GM21423 (cell line): ENCODE data around the gene GOLGA1.

ENCODE experiments used
- ATAC-seq: cut with Tn5 transposase; IDR thresholded peaks from one replicate; pipeline ENCODE4 v1.9.1; 2021; ENCODE audit warnings: mild to moderate bottlenecking, moderate library complexity; ENCODE audit not compliant: unreplicated experiment

GOLGA1 gene

GRCh38 chr9:124885551-124885950, 55.3 kb downstream of the GOLGA1 start:
- no peak for ATAC-seq

- ATAC-seq, result no peak
Observed at GRCh38 chr9:124884376-124884775, 56.5 kb downstream of the GOLGA1 start.

DNA sequence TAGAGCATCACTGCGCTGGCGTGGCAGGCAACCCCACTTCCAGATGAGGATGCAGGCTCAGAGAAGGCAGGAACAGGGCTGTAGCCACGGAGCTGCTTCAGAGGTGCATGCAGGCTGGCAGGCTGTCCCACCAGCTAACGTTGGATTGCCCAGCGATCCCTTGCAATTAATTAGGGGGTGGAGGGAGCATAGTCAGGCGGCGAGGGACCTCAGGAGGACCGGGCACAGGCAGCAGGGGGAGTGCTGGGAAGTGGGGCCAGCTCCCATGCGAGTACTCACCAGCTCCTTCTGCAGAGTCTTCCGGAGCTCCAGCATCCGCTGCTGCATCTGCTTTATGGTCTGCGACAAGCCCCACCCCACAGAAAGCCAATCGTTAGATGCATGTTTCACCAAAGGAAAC, 58.7 kb downstream of the GOLGA1 start:
- ATAC-seq, result no peak

DNA sequence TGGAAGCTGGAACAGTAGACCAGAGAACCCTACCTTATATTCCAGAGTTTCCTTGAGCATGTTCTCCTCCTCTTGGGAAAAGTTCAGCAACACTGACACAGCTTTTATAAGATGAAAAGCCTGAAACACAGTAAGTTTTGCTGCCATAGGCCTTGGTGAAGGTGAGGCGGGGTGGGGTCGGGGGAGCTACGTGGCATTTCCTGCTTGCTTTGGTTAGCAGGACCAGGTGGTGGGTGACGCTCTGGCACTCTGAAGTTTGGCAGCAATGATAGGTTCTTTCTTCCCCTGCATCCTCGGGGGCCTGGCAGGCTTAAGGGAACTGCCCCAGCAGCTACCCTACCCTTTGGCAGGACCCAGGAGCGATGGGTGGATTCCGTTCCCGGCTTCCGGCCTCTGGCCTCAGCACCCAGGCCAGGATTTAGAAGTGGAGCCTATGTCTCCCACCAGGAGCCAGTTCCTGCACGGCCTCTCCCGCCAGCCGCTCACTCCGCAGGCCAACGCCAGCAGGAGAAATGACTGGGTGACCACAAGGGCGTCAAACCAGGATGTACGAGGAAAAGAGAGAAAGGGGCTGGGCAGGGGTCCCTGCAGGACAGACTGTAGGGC, 59.6 kb downstream of the GOLGA1 start:
- ATAC-seq, result no peak

GRCh38 chr9:124880501-124880900, 60.4 kb downstream of the GOLGA1 start:
- no peak for ATAC-seq

DNA sequence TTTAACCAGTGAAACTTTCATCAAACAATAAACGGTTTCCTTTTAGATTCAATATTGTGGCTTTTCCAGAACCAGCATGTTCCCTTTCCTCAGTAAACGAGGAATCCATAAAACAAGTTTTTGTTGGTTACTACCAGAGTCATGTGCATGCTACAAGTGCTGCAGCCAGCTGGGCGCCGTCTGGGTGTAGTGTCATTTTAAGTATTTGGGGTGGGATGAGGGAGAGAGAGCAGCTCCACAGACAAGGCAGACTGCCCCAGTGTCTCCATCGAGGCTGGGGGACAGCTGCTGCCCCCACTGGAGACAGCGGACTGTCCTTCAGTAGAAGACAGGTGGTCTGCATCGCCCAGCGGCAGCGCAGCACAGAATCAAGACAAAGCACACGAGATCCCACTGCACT, 61.7 kb downstream of the GOLGA1 start:
- ATAC-seq, result no peak

- ATAC-seq, result no peak
Observed at GRCh38 chr9:124878518-124878917, 62.4 kb downstream of the GOLGA1 start.

GRCh38 chr9:124878021-124878420, 62.9 kb downstream of the GOLGA1 start:
- no peak for ATAC-seq

GRCh38 chr9:124877021-124877782, 63.7 kb downstream of the GOLGA1 start:
- ATAC-seq, result no peak

DNA sequence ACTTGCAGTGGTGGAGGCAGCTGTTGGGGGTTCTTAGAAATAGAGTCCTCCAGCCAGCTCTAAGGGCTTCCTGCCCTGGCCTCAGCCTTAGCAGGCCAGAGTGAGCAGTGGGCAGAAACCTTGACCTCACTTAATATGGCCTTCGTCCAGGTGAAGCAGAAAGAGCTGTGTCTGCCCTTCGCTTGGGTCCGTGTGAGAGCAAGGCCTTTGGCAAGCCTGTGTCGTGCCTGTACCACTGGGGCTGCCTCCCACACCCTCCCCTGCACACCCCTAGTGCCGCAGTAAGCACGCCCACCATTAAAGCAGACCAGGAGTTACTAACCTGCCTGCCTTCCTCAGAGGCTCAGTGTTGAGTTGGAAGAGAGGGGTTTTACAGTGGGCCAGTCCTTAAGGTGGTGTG, 65.4 kb downstream of the GOLGA1 start:
- no peak for ATAC-seq

GRCh38 chr9:124873664-124874063, 67.2 kb downstream of the GOLGA1 start:
- no peak for ATAC-seq

GRCh38 chr9:124871156-124871561, 69.7 kb downstream of the GOLGA1 start:
- ATAC-seq, result no peak

GRCh38 chr9:124870723-124871122, 70.2 kb downstream of the GOLGA1 start:
- no peak for ATAC-seq

DNA sequence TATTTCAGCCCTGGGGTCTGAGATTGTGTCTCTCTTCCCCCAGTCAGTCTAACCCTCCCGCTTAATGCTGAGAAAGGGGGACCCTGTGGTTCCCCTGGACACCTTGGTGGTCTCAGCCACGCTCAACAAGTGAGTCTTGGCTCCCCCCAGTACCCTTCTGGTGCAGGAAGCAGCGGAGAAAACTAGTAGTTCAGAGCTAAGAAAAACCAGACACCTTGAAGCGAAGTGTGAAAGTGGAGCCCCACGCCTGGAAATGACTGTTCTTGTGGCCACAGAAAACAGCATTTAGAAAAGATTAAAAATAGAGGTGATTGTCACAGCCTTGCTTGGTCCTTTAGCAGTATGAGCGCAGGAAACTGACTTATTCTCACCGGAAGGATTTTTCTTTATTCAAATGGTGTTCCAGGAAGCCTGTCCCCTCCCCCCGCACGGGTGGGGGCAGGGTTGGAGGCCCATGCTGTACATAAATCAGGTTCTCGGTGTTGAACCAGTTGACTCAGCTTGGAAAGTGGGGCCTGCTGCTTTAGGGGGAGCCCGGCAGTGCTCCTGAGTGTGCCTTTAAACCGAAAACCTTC, 70.8 kb downstream of the GOLGA1 start:
- peak; percentile 43 for ATAC-seq

DNA sequence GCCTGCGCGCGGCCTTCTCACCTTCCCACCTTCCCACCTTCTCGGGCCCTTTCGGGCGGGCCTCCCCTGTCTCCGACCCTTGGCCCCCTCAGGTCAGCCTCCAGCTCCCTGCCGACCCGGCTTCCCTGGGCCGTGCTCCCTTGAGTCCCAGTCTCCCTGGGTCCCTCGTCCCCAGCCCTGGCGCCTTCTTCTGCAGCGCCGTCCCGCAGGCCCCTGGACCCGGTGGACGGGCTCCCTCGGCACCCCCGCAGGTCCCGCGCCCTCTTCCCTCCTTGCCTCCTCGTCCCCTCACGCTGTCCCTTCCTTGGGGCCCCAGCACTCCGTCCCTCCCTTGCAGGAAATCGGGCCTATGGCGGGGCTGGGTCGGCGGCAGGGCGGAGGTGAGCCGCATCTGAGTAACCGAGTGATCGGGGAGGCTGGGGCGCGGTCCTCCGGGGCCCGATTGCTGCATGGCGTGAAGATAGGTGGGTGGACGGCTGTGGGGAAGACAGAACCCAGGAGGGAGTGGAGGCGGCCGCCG, 71.4 kb downstream of the GOLGA1 start:
- peak; percentile 7 for ATAC-seq

- peak; percentile 62 for ATAC-seq
Observed at GRCh38 chr9:124868511-124869465, 72.1 kb downstream of the GOLGA1 start.

- ATAC-seq, result no peak
Observed at GRCh38 chr9:124863371-124863871, 77.5 kb downstream of the GOLGA1 start.

DNA sequence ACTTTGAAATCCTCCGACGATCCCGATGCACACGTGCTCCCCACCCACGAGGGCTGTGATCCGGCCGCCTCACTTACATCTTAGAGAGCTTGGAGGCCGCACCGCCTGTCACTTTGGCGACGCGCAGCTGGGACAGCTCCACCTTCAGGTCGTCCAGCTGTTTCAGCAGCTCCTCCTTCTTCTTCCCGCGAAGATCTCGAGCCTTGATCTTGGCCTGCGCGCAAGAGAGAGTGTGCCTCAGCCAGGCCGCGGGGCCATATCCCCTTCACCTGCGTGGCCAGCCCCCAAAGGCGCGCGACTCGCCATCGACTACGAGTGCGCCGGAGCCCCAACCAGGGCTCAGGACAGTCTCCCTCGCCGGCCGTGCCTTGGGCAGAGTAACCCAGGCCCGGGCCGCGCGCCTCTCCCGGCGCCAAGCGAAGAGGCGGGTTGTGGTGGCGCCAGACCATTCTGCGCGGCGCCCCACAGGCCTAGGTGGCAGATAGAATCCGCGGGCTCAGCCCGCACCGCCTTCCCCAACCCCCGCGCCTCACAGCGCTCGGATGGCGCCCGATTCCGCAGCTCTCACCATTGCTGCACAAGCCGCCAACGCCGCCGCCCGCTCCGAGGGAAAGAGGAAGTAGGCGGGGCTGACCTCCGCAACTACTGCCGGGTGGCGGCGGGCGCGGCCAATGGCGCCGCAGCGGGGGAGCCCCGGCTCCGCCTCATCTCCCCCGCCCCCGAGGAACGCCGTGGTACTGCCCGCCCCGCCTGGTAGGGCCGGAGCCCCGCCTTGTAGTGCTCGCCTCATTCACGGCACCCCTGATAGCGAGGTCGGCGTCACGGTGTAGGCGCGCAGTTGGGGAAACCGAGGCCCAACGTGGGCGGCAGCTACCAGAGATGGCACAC, 79.3 kb downstream of the GOLGA1 start, which contains the start of the genes ARPC5L and RPL35:
Gene ARPC5L (plus strand): TSS at position 789 of the 888 bp plus-strand sequence. CDS start 7,161 bp downstream, outside the sequence.
Gene RPL35 (minus strand): TSS at position 616 of the 888 bp plus-strand sequence. CDS start 45 bp downstream, at position 571.
- ATAC-seq, result peak; percentile 89

DNA sequence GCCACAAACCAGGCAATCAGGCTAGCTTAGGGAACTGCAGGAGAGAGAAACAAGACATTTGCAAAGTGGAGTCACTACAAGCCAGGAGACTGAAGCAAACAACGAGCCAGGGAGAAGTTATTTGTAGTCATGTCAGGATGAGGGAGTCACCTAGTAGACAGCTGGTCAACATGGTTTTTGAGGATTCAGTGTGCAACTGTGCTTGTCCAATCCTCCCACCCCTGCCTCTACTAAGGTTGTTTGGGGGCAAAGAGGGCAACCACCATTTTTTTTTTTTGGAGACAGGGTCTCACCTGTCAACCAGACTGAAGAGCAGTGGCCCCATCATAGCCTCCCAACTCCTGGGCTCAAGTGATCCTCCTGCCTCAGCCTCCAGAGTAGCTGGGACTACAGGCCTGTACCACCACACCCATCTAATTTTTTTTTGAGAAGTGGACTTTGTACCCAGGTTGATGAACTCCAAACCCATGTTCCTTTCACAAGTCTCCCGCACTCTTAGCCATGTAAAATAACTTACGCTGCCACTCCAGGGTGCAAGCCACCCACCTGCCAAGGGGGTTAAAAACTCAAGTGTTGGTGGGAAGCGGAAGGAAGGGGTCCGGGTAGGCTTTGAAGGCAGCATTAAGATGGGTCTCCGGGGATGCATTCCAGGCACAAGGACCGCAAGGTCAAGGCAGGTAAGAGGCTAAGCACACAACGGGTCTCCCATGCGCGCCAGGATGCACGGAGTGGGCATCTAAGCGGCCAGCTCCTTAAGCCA, 80.1 kb downstream of the GOLGA1 start:
- ATAC-seq, result no peak
